NT2/D1 (cell line): Measurements from ENCODE around the gene CD7.

ENCODE experiments used
- SUZ12 ChIP-seq: IDR thresholded peaks from 2 replicates; pipeline ENCODE4 v1.6.1; 2011; ENCODE audit not compliant: insufficient read length, insufficient read depth; ENCODE audit errors: extremely low read depth
- YY1 ChIP-seq: IDR thresholded peaks from 2 replicates; pipeline ENCODE4 v1.6.1; 2011; ENCODE audit not compliant: insufficient read length, insufficient read depth
- ZNF274 ChIP-seq: IDR thresholded peaks from 2 replicates; pipeline ENCODE4 v1.6.1; 2011; ENCODE audit warnings: mild to moderate bottlenecking, low read depth, low read length

DNA sequence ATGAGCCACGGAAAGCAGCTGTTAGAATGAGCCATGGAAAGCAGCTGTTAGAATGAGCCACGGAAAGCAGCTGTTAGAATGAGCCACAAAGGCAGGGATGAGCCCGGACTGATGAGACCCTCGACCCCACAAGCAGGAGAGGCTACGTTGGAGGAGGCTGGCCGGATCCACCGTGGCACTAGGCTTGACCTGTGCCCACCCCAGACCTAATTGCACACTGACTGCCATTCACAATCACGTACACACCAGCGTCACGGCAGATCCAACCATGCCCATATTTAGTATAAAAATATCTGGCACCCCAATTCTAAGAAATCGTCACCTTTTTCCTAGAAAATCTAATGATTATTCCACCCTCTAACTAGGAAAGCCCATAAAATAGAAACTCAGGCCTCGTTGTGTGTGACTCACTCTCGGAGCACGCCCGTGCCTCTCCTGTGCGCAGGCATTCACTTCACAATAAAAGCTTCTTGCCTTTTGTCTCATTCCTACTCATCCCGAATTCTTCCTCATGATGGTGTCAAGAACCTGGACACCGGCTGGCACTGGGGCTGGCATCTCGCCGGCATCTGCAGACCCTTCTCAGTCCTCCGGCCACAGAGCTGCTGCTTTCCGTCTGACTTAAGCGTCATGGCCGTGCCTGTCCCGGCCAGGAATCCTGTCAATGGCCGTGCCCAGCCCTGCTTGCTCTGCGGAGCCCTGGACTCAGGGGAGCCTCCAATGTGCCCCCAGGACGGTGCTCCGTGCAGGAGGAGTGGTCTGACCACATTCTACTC, 21.6 kb upstream of the CD7 start:
- TF ChIP-seq ZNF274 (no peak), YY1 (peak; percentile 19), SUZ12 (no peak)
